Ishikawa (cell line): ENCODE data around the gene ADNP2.

Experiments
- CEBPB ChIP-seq: IDR thresholded peaks from 2 replicates; pipeline ENCODE4 v1.6.1; 2012
- CREB1 ChIP-seq: IDR thresholded peaks from 2 replicates; pipeline ENCODE4 v1.6.1; 2012; ENCODE audit warnings: low read depth
- EGR1 ChIP-seq: IDR thresholded peaks from 2 replicates; pipeline ENCODE4 v1.6.1; 2012
- EP300 ChIP-seq: IDR thresholded peaks from 2 replicates; pipeline ENCODE4 v1.6.1; 2012; ENCODE audit warnings: borderline replicate concordance
- NFIC ChIP-seq: IDR thresholded peaks from 2 replicates; pipeline ENCODE4 v1.6.1; 2012
- RAD21 ChIP-seq: IDR thresholded peaks from 2 replicates; pipeline ENCODE4 v1.6.1; 2012; ENCODE audit warnings: low read depth
- REST ChIP-seq: IDR thresholded peaks from 2 replicates; pipeline ENCODE4 v1.6.1; 2012; ENCODE audit warnings: low read depth, mild to moderate bottlenecking
- TAF1 ChIP-seq: IDR thresholded peaks from 2 replicates; pipeline ENCODE4 v1.6.1; 2012; ENCODE audit warnings: low read depth, mild to moderate bottlenecking
- TCF12 ChIP-seq: IDR thresholded peaks from 2 replicates; pipeline ENCODE4 v1.6.1; 2012; ENCODE audit warnings: low read depth
- TEAD4 ChIP-seq: IDR thresholded peaks from 2 replicates; pipeline ENCODE4 v1.6.1; 2012
- YY1 ChIP-seq: IDR thresholded peaks from 2 replicates; pipeline ENCODE4 v1.6.1; 2012; ENCODE audit warnings: low read depth
- TF ChIP-seq, protein P1 (sequence below): IDR thresholded peaks from 2 replicates; pipeline ENCODE4 v1.6.1; 2012

GRCh38 chr18:80140455-80140985, 31.5 kb downstream of the ADNP2 start:
- TF ChIP-seq CEBPB (no peak), CREB1 (no peak), TEAD4 (no peak), REST (no peak), TAF1 (no peak), EGR1 (no peak), EP300 (no peak), YY1 (no peak), NFIC (no peak), RAD21 (no peak), TCF12 (no peak)
- TF ChIP-seq, protein P1, sequence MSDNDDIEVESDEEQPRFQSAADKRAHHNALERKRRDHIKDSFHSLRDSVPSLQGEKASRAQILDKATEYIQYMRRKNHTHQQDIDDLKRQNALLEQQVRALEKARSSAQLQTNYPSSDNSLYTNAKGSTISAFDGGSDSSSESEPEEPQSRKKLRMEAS: no peak
